Gastroesophageal sphincter (tissue), 4 donors: Measurements from ENCODE around the gene DEDD2. TPM values are rescaled to one million over a fixed set of nuclear protein-coding genes. Genes with fewer than 3 reads are reported as not detected.

Source experiments
- ATAC-seq: fragments of 150-250 bp; one replicate; pipeline ENCODE4 v1.9.1; 2016; ENCODE audit warnings: mild to moderate bottlenecking, moderate library complexity
- H3K27ac ChIP-seq, 4 donors: fragments of 200-600 bp; sonication (generic) in 3 of 4; 1 replicate in 3 of 4; 2 replicates in 1 of 4; pipeline ENCODE4 v1.5.1; 2016 to 2019
- H3K27me3 ChIP-seq: fragments of 200-600 bp; sonication (generic); one replicate; pipeline ENCODE4 v1.5.1; 2019
- H3K36me3 ChIP-seq, 2 donors: fragments of 200-600 bp; sonication (generic); one replicate each; pipeline ENCODE4 v1.5.1; 2019; ENCODE audit warnings: control low read depth in 1 of 2
- H3K4me1 ChIP-seq, 3 donors: fragments of 200-600 bp; sonication (generic); 1 replicate in 2 of 3; 2 replicates in 1 of 3; pipeline ENCODE4 v1.5.1; 2016 to 2019; ENCODE audit warnings: control low read depth in 2 of 3
- H3K4me3 ChIP-seq, 2 donors: fragments of 200-600 bp; sonication (generic); one replicate each; pipeline ENCODE4 v1.5.1; 2019; ENCODE audit warnings: mild to moderate bottlenecking in 1 of 2, moderate library complexity in 1 of 2
- H3K9me3 ChIP-seq, 3 donors: fragments of 200-600 bp; sonication (generic); one replicate each; pipeline ENCODE4 v1.5.1; 2017 to 2019; ENCODE audit warnings: control low read depth in 2 of 3
- CTCF ChIP-seq, 4 experiments: fragments of 200-600 bp in 2 of 4; fragments of 450-650 bp in 2 of 4; sonication (generic) in 1 of 4; IDR thresholded peaks; one replicate each; pipeline ENCODE4 v1.5.1; 2017 to 2019; ENCODE audit warnings: antibody characterized with exemption in 4 of 4, mild to moderate bottlenecking in 2 of 4, moderate library complexity in 2 of 4
- EP300 ChIP-seq: sonication (generic); formaldehyde crosslinking; IDR thresholded peaks from one replicate; pipeline ENCODE4 v1.6.1; 2017; ENCODE audit warnings: antibody characterized with exemption, mild to moderate bottlenecking
- POLR2A ChIP-seq, 2 donors: fragments of 450-650 bp; IDR thresholded peaks; one replicate each; pipeline ENCODE4 v1.6.1; 2017; ENCODE audit warnings: antibody characterized with exemption in 2 of 2, mild to moderate bottlenecking in 2 of 2, moderate library complexity in 1 of 2
- POLR2AphosphoS5 ChIP-seq: sonication (generic); formaldehyde crosslinking; IDR thresholded peaks from one replicate; pipeline ENCODE4 v1.6.1; 2017; ENCODE audit warnings: antibody characterized with exemption
- WGBS, 2 donors: methylation state at CpG; one replicate each; pipeline ENCODE4 v1.1.5; 2018; ENCODE audit warnings: low coverage in 1 of 2; 5-methylcytosine and 5-hydroxymethylcytosine counted together
- total RNA-seq, 4 donors: library from RNA; depleted of rRNA; stranded (reverse); fragments of >200 nt; gene quantifications; one replicate each; pipeline ENCODE4 v1.1.0, GENCODE V29; 2016

DEDD2 gene
- total RNA-seq, 4 donors from 2014 or later: 31.1 to 39.3 (median 33.4) TPM

- H3K27ac ChIP-seq: peak overlapping the region; percentile 95 to 98 (median 98)
- H3K4me1 ChIP-seq: peaks cover 0 to 82% (median 44%) of the 10 kb centered on the region in 3 donors
- no peaks in the 10 kb centered on the region for H3K27me3 ChIP-seq
- no peaks in the 10 kb centered on the region for H3K9me3 ChIP-seq
- 43% methylated on average over 1 of the region's 4 CpGs; no CpG with 5 or more reads in 1 of the 2 donors for WGBS, 2 donors
- H3K36me3 ChIP-seq: peaks cover 0 to 26% of the 10 kb centered on the region in 2 donors
- H3K4me3 ChIP-seq: peak overlapping the region in 1 of 2 donors; percentile 72
- TF ChIP-seq POLR2AphosphoS5 (no peak), POLR2A (IDR thresholded peaks at IDR 0.05) (no peak), EP300 (no peak), CTCF (IDR thresholded peaks at IDR 0.05) (no peak)
- ATAC-seq: no peak
Measured at GRCh38 chr19:42251572-42252358, 34.3 kb upstream of the DEDD2 start.

GRCh38 chr19:42250666-42251531, 33.4 kb upstream of the DEDD2 start:
- WGBS, 2 donors: 0 to 5% methylated on average over 7 to 10 of the region's 19 CpGs
- no peaks in the 10 kb centered on the region for H3K27me3 ChIP-seq
- H3K9me3 ChIP-seq: no peaks in the 10 kb centered on the region
- no peak for TF ChIP-seq POLR2AphosphoS5
- TF ChIP-seq EP300: no peak
- no peak for TF ChIP-seq POLR2A (IDR thresholded peaks at IDR 0.05)
- no peak for TF ChIP-seq CTCF (IDR thresholded peaks at IDR 0.05)
- H3K27ac ChIP-seq: peak overlapping the region; percentile 3 to 98 (median 96)
- peaks cover 0 to 82% (median 45%) of the 10 kb centered on the region in 3 donors for H3K4me1 ChIP-seq
- H3K4me3 ChIP-seq: peak overlapping the region in 1 of 2 donors; percentile 72
- ATAC-seq: no peak
- peaks cover 0 to 26% of the 10 kb centered on the region in 2 donors for H3K36me3 ChIP-seq

GRCh38 chr19:42250183-42250665, 32.7 kb upstream of the DEDD2 start:
- no peak for ATAC-seq
- Histone ChIP-seq H3K4me1 (peaks cover 0 to 82% (median 52%) of the 10 kb centered on the region in 3 donors), H3K27ac (peak overlapping the region; percentile 3 to 98 (median 96)), H3K27me3 (no peaks in the 10 kb centered on the region), H3K36me3 (peaks cover 0 to 26% of the 10 kb centered on the region in 2 donors), H3K4me3 (peak overlapping the region in 1 of 2 donors; percentile 72), H3K9me3 (no peaks in the 10 kb centered on the region)
- no peak for TF ChIP-seq EP300
- TF ChIP-seq CTCF (IDR thresholded peaks at IDR 0.05): no peak
- TF ChIP-seq POLR2A (IDR thresholded peaks at IDR 0.05): no peak
- TF ChIP-seq POLR2AphosphoS5: no peak
- WGBS, 2 donors: no CpG with 5 or more reads among the region's 15 CpGs

- Histone ChIP-seq H3K36me3 (peaks cover 0 to 26% of the 10 kb centered on the region in 2 donors), H3K9me3 (no peaks in the 10 kb centered on the region), H3K4me1 (peaks cover 0 to 84% (median 55%) of the 10 kb centered on the region in 3 donors), H3K27me3 (no peaks in the 10 kb centered on the region), H3K27ac (peak overlapping the region in 3 of 4 donors; percentile 95 to 98 (median 98)), H3K4me3 (no peak overlapping the region)
- no peak for ATAC-seq
- TF ChIP-seq EP300 (no peak), CTCF (IDR thresholded peaks at IDR 0.05) (no peak), POLR2A (IDR thresholded peaks at IDR 0.05) (no peak), POLR2AphosphoS5 (no peak)
- 33 to 82% methylated on average over 1 to 3 of the region's 6 CpGs for WGBS, 2 donors
Measured at GRCh38 chr19:42249769-42250168, 32.3 kb upstream of the DEDD2 start.
